Measurements from ENCODE around the gene OTUB2.

- TF ChIP-seq CTCF (IDR thresholded peaks at IDR 0.05): no peak
- TF ChIP-seq POLR2A (IDR thresholded peaks at IDR 0.05): no peak
These were observed 38.8 kb upstream of the OTUB2 start for GRCh38 chr14:93987376-93987775.
